GM12864 (cell line): ENCODE data around the gene PTPRCAP.

Source experiments
- DNase-seq: peaks from one replicate; pipeline ENCODE4 v3.0.0-alpha.2; 2011; ENCODE audit warnings: low read depth
- H3K4me3 ChIP-seq: 2 replicates; pipeline ENCODE4 v1.5.1; 2011; ENCODE audit warnings: mild to moderate bottlenecking, low read depth, low read length, control low read depth
- TF ChIP-seq, protein P1 (sequence below): IDR thresholded peaks from 2 replicates; pipeline ENCODE4 v1.5.1; 2011; ENCODE audit warnings: low read depth, mild to moderate bottlenecking, moderate library complexity, low read length, control low read depth, inconsistent platforms; ENCODE audit errors: missing control alignments

The PTPRCAP gene

DNA sequence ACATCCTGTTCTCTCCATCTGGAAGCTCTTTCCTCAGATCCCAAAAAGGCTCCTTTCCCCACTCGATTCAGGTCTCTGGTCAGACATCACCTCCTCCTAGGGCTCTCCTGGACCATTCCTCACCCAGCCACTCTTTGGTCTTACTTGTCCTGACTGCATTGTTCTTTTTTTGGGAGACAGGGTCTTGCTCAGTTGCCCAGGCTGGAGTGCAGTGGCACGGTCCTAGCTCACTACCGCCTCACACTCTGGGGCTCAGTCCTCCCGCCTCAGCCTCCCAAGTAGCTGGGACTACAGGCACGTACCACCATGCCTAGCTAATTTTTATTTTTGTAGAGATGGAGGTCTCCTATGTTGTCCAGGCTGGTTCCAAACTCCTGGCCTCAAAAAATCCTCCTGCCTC, 8.0 kb upstream of the PTPRCAP start:
- no peak for DNase-seq

DNA sequence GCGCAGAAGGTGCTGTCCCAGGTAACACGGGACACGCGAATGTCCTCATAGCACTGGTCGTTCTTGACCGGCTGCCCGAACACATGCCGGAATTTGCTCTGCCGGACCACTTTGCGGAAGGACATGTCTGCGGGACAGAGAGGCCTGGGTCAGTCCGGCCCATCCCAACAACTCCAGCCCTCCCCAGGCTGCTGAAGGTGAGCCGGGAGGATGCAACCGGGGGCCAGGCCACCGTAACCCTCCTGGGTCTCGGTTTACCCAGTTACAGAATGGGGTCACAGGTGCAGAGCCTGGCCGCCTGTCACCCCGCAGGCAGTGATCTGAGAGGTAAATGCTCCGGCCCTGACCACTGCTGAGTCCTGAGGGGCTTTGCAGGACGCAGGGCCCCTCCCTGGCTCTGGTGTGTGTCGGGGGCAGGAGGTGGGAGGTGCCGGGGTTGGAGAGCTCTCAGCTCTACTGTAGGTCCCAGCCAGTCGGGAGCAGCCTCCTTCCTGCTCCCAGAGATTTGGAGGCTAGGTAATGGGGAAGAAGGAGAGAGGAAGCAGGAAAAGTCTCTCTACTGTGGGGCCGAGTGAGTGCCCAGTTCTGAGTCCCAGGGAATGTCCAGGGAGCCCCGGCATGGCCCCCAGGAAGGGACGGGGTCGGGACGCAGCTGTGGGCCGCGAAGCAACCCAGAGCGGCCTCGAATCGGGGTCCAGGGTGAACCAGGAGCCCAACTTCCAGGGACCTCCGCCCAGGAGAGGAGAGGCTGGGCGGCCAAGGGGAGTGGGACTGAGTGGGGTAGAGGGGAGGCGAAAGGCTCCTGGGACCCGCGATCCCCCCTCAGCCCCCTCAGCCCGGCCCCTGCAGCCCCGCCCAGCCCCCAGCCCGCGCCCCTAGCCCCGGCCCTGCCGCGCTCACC, 5.3 kb upstream of the PTPRCAP start:
- DNase-seq: no peak
- H3K4me3 ChIP-seq: peak overlapping the region; percentile 40
- TF ChIP-seq, protein P1, sequence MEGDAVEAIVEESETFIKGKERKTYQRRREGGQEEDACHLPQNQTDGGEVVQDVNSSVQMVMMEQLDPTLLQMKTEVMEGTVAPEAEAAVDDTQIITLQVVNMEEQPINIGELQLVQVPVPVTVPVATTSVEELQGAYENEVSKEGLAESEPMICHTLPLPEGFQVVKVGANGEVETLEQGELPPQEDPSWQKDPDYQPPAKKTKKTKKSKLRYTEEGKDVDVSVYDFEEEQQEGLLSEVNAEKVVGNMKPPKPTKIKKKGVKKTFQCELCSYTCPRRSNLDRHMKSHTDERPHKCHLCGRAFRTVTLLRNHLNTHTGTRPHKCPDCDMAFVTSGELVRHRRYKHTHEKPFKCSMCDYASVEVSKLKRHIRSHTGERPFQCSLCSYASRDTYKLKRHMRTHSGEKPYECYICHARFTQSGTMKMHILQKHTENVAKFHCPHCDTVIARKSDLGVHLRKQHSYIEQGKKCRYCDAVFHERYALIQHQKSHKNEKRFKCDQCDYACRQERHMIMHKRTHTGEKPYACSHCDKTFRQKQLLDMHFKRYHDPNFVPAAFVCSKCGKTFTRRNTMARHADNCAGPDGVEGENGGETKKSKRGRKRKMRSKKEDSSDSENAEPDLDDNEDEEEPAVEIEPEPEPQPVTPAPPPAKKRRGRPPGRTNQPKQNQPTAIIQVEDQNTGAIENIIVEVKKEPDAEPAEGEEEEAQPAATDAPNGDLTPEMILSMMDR: no peak

More for the DNA sequence above, 8.0 kb upstream of the PTPRCAP start:
- H3K4me3 ChIP-seq: no peak overlapping the region
- TF ChIP-seq, protein P1: no peak

DNA sequence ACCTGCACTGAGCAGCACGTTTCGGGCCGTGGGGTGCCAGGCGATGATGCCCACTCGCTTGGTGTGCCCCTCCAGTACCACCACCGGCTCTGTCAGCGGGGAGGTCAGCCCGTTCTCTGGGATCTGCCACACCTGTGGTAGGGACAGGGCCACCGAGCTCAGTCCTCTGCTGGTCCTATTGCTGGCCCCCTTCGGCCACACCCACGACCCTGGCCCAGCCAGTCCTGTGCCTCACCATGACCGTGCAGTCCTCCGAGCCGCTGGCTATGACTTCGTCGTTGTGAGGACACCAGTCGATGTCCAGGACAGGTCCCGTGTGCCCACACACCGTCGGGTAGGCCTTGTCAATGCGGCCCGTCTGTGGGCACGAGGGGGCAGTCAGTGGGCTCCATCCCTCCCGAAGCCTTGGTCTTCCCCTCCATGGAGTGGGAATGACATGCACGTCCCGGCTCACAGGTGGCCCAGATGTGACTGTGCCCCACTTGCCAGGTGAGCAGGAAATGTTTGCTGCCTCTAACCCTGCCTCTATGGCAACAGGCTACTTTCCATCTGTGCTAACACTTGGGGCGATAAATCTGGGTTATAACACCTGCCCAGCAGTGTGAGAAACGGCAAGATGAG, 4.4 kb upstream of the PTPRCAP start:
- no peak for DNase-seq
- no peak overlapping the region for H3K4me3 ChIP-seq
- TF ChIP-seq, protein P1: no peak

DNA sequence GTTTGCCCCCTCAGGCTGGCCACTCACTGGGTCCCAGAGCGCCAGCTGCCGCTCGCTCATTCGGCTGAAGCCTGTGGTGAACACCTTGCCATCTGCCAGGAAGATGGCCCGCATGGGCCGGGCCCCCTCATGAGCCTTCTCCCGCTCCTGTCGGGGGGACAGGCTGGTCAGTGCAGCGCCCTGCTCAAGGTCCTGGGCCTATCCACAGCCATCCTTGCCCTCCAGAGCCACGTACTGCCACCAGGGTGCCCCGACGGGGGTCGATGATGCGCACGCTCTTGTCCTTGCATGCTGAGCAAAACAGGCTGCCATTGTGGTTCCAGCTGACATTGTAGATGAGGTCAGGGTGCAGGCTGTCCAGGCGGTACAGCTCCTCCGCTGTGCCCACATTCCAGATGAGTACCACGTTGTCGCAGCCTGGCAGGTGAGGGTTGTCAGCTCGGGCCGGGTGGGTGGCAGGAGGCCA, 3.6 kb upstream of the PTPRCAP start:
- DNase-seq: no peak
- no peak overlapping the region for H3K4me3 ChIP-seq
- TF ChIP-seq, protein P1: no peak

DNA sequence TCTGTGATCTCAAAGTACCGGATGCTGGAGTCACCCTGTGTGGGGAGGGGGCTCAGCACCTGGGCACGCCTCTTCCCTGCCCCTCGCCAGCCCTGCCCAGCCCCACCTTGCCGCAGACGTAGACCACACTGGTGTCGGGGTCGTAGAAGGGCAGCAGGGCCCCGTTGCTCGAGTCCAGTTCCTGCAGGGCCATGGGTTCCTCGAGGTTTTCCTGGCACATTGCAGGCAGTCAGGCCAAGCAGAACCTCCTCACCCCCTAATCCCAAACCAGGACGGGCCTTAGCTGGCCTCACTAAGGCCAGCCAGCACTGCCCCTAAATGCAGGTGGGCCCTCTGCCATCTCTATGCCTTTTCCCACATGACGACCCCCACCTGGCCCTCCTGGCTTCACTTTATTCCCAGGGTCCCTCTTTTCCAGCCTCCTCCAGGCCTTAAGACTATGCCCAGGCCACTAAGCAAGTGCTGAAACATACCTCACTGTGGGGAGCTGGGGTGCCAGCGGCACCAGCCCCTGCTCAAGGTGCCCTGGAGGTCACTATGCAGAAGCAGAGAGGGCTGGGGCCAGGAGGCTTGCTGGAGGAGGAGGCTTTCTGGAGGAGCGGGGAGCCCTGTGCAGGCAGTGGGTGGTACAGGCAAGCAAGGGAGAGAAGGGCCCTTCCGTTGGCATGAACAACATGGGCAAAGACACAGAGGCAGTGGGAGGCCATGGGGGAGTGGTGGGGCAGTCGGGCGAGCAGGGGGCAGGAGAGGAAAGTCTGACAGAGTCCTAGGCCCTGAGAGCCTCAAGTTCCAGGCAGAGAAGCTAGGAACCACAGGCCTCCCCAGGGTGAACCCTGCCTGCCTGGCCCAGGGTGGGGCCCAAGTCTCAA, 3.0 kb upstream of the PTPRCAP start:
- no peak overlapping the region for H3K4me3 ChIP-seq
- TF ChIP-seq, protein P1: no peak
- no peak for DNase-seq

DNA sequence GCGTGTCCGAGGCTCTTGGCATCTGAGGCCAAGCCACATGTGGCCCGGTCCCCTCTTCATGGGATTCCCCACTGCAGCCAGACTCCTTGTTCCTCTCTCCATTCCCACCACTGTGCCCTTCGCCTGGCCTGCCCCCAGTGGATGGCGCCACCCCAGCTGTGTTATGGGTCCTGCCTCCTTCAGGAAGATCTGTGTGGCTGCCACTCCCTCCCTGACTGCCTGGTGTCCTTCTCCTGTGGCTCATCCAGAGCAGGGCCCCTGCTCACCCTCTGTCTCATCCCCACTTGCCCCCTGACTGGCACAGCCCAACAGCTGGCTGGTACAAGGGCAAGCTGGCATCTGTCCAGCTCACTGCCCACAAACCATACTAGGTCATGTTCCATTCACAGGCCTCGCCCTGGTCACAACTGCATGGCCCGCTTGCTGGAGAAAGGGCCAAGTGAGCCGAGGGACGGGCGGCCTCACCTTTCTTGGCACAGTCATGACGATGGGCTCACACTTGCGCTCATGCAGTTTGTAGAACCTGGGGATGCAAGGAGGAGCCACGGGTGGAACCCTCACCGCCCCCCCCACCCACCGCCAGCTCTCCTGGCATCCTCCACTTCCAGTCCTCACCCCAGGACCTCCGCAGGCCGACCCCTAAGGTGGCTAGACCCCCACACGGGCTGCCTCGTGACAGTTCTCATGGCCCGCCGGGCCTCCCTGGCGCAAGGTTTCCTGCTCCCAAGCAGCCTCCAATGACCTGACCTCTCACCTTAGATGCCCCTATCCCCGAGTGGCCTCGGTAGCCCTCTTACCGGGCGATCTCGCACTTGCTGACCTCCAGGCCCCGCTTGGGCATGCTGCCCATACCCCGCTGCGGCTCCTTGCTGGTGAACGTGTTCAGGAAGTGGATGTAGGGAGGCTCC, 2.1 kb upstream of the PTPRCAP start:
- no peak for DNase-seq
- TF ChIP-seq, protein P1: no peak
- peak overlapping the region; percentile 87 for H3K4me3 ChIP-seq
